Panc1 (cell line): ENCODE measurements around the gene AKAP10. TPM values are rescaled to one million over a fixed set of nuclear protein-coding genes. Genes with fewer than 3 reads are reported as not detected.

Experiments used
- ATAC-seq: fragments of 200-7000 bp; cut with Tn5 transposase; 2 replicates; pipeline ENCODE4 v1.9.1; 2020; ENCODE audit warnings: mild to moderate bottlenecking, moderate library complexity
- BruUV-seq: library from RNA; stranded (reverse); fragments of 400-500 nt; replicated peaks from 2 replicates; lab custom pipeline; 2021; lab: Mats Ljungman, UMichigan
- CTCF ChIA-PET: fragments of 300-600 bp; sonication (Branson Sonifier 250); formaldehyde crosslinking; loops from one replicate; lab custom pipeline; 2022; ENCODE audit warnings: antibody characterized with exemption; lab: Charles Lee
- POLR2A ChIA-PET: fragments of 300-600 bp; sonication (Branson Sonifier 250); formaldehyde crosslinking; loops from one replicate; lab custom pipeline; 2022; ENCODE audit warnings: antibody characterized with exemption; lab: Charles Lee
- DNase-seq: peaks from one replicate; pipeline ENCODE4 v3.0.0-alpha.2; 2010; ENCODE audit warnings: low read depth, low spot score
- H3K27ac ChIP-seq: 2 replicates; pipeline ENCODE4 v1.5.1; 2011; ENCODE audit warnings: mild to moderate bottlenecking, low read length, inconsistent platforms
- H3K27me3 ChIP-seq: fragments of 200-500 bp; sonication (Bioruptor generic); 2 replicates; pipeline ENCODE4 v1.6.0; 2014; ENCODE audit warnings: low read length, inconsistent platforms; ENCODE audit not compliant: control insufficient read depth, insufficient read depth
- H3K36me3 ChIP-seq: fragments of 200-500 bp; sonication (Bioruptor generic); 2 replicates; pipeline ENCODE4 v1.5.1; 2014; ENCODE audit warnings: inconsistent platforms, mild to moderate bottlenecking, low read length, moderate library complexity; ENCODE audit not compliant: control insufficient read depth, insufficient read depth
- H3K4me1 ChIP-seq: 2 replicates; pipeline ENCODE4 v1.5.1; 2011; ENCODE audit warnings: inconsistent platforms, mild to moderate bottlenecking, low read length, moderate library complexity; ENCODE audit not compliant: control insufficient read depth, insufficient read depth
- H3K4me3 ChIP-seq, 2 experiments: 2 replicates each; pipeline ENCODE4 v1.5.1; 2011 to 2012; ENCODE audit warnings: low read depth in 2 of 2, low read length in 2 of 2, mild to moderate bottlenecking in 2 of 2, inconsistent platforms in 1 of 2, moderate library complexity in 1 of 2
- H3K9me3 ChIP-seq: fragments of 200-500 bp; sonication (Bioruptor generic); 2 replicates; pipeline ENCODE4 v1.5.1; 2014; ENCODE audit warnings: low read depth, mild to moderate bottlenecking, inconsistent platforms, low read length, moderate library complexity; ENCODE audit not compliant: control insufficient read depth, insufficient read depth
- CTCF ChIP-seq: fragments of 450-650 bp; IDR thresholded peaks from 2 replicates; pipeline ENCODE4 v1.5.1; 2017; ENCODE audit warnings: mild to moderate bottlenecking
- POLR2AphosphoS5 ChIP-seq: IDR thresholded peaks from 2 replicates; pipeline ENCODE4 v1.6.1; 2012; ENCODE audit warnings: mild to moderate bottlenecking, low read depth, low read length, moderate library complexity
- REST ChIP-seq, 2 experiments: IDR thresholded peaks; 2 replicates each; pipeline ENCODE4 v1.6.1; 2011 to 2012; ENCODE audit warnings: low read depth in 2 of 2, control low read depth in 1 of 2, low read length in 1 of 2, mild to moderate bottlenecking in 1 of 2, moderate library complexity in 1 of 2; ENCODE audit not compliant: insufficient read depth in 1 of 2
- SIN3A ChIP-seq: IDR thresholded peaks from 2 replicates; pipeline ENCODE4 v1.6.1; 2012; ENCODE audit warnings: low read depth, mild to moderate bottlenecking, low read length, moderate library complexity, borderline replicate concordance; ENCODE audit not compliant: insufficient read depth
- TCF7L2 ChIP-seq: IDR thresholded peaks from 2 replicates; pipeline ENCODE4 v1.6.1; 2011; ENCODE audit warnings: mild to moderate bottlenecking, low read depth, low read length, inconsistent platforms
- in situ Hi-C: cut with HindIII; loops from 2 replicates; pipeline ENCODE4 v1.10.0; 2016; ENCODE audit warnings: low sequenced_read_pairs, low pct_unique_long_range_greater_than_20kb
- intact Hi-C: fragments of 100-400 bp; cut with micrococcal nuclease; formaldehyde crosslinking; loops from one replicate; pipeline ENCODE4 v1.10.0; 2022; ENCODE audit not compliant: unreplicated experiment
- total RNA-seq: library from RNA; stranded (reverse); gene quantifications from one replicate; pipeline ENCODE4 v1.2.1, GENCODE V29; 2021; ENCODE audit not compliant: unreplicated experiment

Gene AKAP10
- total RNA-seq, 1 experiment from 2014 or later, result 24.6 TPM

GRCh38 chr17:19943599-19943998 lies 34.0 kb downstream of the AKAP10 start:
- no peak for ATAC-seq
- H3K4me1 ChIP-seq, result peaks cover 4% of the 10 kb centered on the region; the same call in 1 of the 2 replicates
- DNase-seq, result no peak
- no peaks in the 10 kb centered on the region for H3K27me3 ChIP-seq
- intact Hi-C loops (no loop called here), in situ Hi-C loops (no loop called here)
- CTCF ChIA-PET, result no interaction called here
- no peak overlapping the region for H3K27ac ChIP-seq
- POLR2A ChIA-PET, result no interaction called here
- no peak for TF ChIP-seq TCF7L2
- TF ChIP-seq POLR2AphosphoS5, result no peak
- TF ChIP-seq REST (IDR thresholded peaks at IDR 0.05; ENCODE audit: insufficient read depth in 1 of 2, low read depth in 2 of 2, low read length in 1 of 2), result no peak
- no peak for TF ChIP-seq SIN3A
- no peak for TF ChIP-seq CTCF
- H3K9me3 ChIP-seq, result no peaks in the 10 kb centered on the region
- peaks cover 24% of the 10 kb centered on the region for H3K36me3 ChIP-seq
- H3K4me3 ChIP-seq, result no peak overlapping the region
- BruUV-seq, result no TSS peak

GRCh38 chr17:19943026-19943425 lies 34.6 kb downstream of the AKAP10 start:
- in situ Hi-C loops, result no loop called here
- peaks cover 24% of the 10 kb centered on the region for H3K36me3 ChIP-seq
- TF ChIP-seq CTCF (no peak), TCF7L2 (no peak), POLR2AphosphoS5 (no peak), REST (IDR thresholded peaks at IDR 0.05; ENCODE audit: insufficient read depth in 1 of 2, low read depth in 2 of 2, low read length in 1 of 2) (no peak), SIN3A (no peak)

More at GRCh38 chr17:19943026-19943425, 34.6 kb downstream of the AKAP10 start:
- ChIA-PET CTCF (no interaction called here), POLR2A (no interaction called here)
- H3K27me3 ChIP-seq, result no peaks in the 10 kb centered on the region
- H3K4me3 ChIP-seq, result no peak overlapping the region
- BruUV-seq, result no TSS peak
- DNase-seq (no peak), ATAC-seq (no peak)
- intact Hi-C loops, result no loop called here
- H3K9me3 ChIP-seq, result no peaks in the 10 kb centered on the region
- H3K27ac ChIP-seq, result no peak overlapping the region
- H3K4me1 ChIP-seq, result peaks cover 4% of the 10 kb centered on the region; the same call in 1 of the 2 replicates
